ENCODE data around the gene KRTAP24-1. TPM values are rescaled to one million over a fixed set of nuclear protein-coding genes. Genes with fewer than 3 reads are reported as not detected.

Gene KRTAP24-1
- total and polyA plus RNA-seq, 9 of the 15 experiments (the other 6 are each of a cell fraction or from before 2014, with no cell fraction given), result not detected

- no TSS peak for BruUV-seq (replicated peaks)
- WGBS (ENCODE audit: insufficient coverage, low coverage, missing lambda C conversion rate), result 67% methylated on average over 1 of the region's 1 CpG
Observed at GRCh38 chr21:30232011-30232410, 50.7 kb downstream of the KRTAP24-1 start.

More at GRCh38 chr21:30232011-30232410, 50.7 kb downstream of the KRTAP24-1 start:
- no peak for ATAC-seq
- in situ Hi-C loops (cut with MboI) (no loop called here), intact Hi-C loops (cut with micrococcal nuclease) (no loop called here)
- no peak overlapping the region for H2AFZ ChIP-seq (ENCODE audit: low read depth, low read length)
- no peak overlapping the region for H3K27ac ChIP-seq (ENCODE audit: extremely low read depth, low read depth, low read length)
- no peak overlapping the region for H3K4me2 ChIP-seq (ENCODE audit: insufficient read depth, low read length)
- ChIA-PET CTCF (ENCODE audit: low intra/inter-chr PET ratio) (no interaction called here), POLR2A (no interaction called here)
- no peaks in the 10 kb centered on the region for H3K27me3 ChIP-seq (ENCODE audit: control insufficient read depth in 2 of 2, insufficient read depth in 2 of 2, low read length in 2 of 2)
- H3K4me1 ChIP-seq (replicated peaks in 1 of 2; ENCODE audit: control insufficient read depth in 2 of 2, insufficient read depth in 2 of 2, low read length in 2 of 2), result no peaks in the 10 kb centered on the region; a peak in 1 of 5 replicates
- H3K4me3 ChIP-seq, result no peak overlapping the region
- no peak for DNase-seq (ENCODE audit: extremely low read depth in 1 of 4, low spot score in 3 of 4)
- no peaks in the 10 kb centered on the region for H3K79me2 ChIP-seq (ENCODE audit: control insufficient read depth, insufficient read depth, low read length)
- H3K9me3 ChIP-seq (replicated peaks; ENCODE audit: control insufficient read depth, insufficient read depth, low read depth, low read length), result no peaks in the 10 kb centered on the region
- H3K9me1 ChIP-seq (ENCODE audit: control insufficient read depth, insufficient read depth, low read length), result no peaks in the 10 kb centered on the region
- no peaks in the 10 kb centered on the region for H4K20me1 ChIP-seq (replicated peaks; ENCODE audit: control insufficient read depth, insufficient read depth, low read length)
- no peaks in the 10 kb centered on the region for H3K36me3 ChIP-seq (ENCODE audit: control insufficient read depth, insufficient read depth, low read length)
- TF ChIP-seq ASH1L (IDR thresholded peaks at IDR 0.05; ENCODE audit: borderline replicate concordance, low read depth, partially characterized antibody), result no peak
- TF ChIP-seq FOXA3 (CRISPR knock-in tag; conservative IDR thresholded peaks at IDR 0.05 in 1 of 2, IDR thresholded peaks at IDR 0.05 in 1 of 2), result no peak
- TF ChIP-seq CBX2 (IDR thresholded peaks at IDR 0.05; ENCODE audit: insufficient read depth, low read length, poor library complexity, severe bottlenecking), result no peak
- no peak for TF ChIP-seq ZNF280A (IDR thresholded peaks at IDR 0.05; ENCODE audit: low read depth, partially characterized antibody)
- TF ChIP-seq NFE2L1 (tag; IDR thresholded peaks at IDR 0.05; ENCODE audit: borderline replicate concordance, low read depth), result no peak
- no peak for TF ChIP-seq ZNF217 (CRISPR knock-in tag; IDR thresholded peaks at IDR 0.05)
- TF ChIP-seq ZNF408 (CRISPR knock-in tag; IDR thresholded peaks at IDR 0.05; ENCODE audit: low read depth), result no peak
- TF ChIP-seq DIDO1 (tag; IDR thresholded peaks at IDR 0.05; ENCODE audit: low read depth), result no peak
- no peak for TF ChIP-seq WHSC1 (IDR thresholded peaks at IDR 0.05; ENCODE audit: low read length)
- TF ChIP-seq ILK (tag; IDR thresholded peaks at IDR 0.05; ENCODE audit: borderline replicate concordance, low read depth), result no peak
- no peak for TF ChIP-seq TCFL5 (CRISPR knock-in tag; conservative IDR thresholded peaks at IDR 0.05)
- H3K9ac ChIP-seq (ENCODE audit: insufficient read depth in 1 of 2, low read depth in 2 of 2, low read length in 2 of 2), result no peak overlapping the region
- FAIRE-seq, result no peak

Other genes with a start within 250 kb of the KRTAP24-1 start
Only the 7 nearest of the 16 such genes appear.
- gene CLDN8, start 66.9 kb downstream of the KRTAP24-1 start, total RNA-seq (2014; rRNA removed), result not detected in 2 replicates
- not detected in 2 replicates for gene CLDN8, start 66.9 kb downstream of the KRTAP24-1 start, total RNA-seq (2014; rRNA removed; fragmentation: Illumina TruSeq; extraction: Trizol)
- not detected in 2 replicates for gene CLDN8, start 66.9 kb downstream of the KRTAP24-1 start, total RNA-seq (2015; rRNA removed; fragmentation: Illumina TruSeq; extraction: Trizol)
- gene CLDN8, start 66.9 kb downstream of the KRTAP24-1 start, total RNA-seq (2021), result not detected in 2 replicates
- gene CLDN8, start 66.9 kb downstream of the KRTAP24-1 start, polyA plus RNA-seq (2011; rRNA removed), result not detected in 2 replicates
- gene CLDN8, start 66.9 kb downstream of the KRTAP24-1 start, polyA plus RNA-seq (2014; fragmentation: Illumina TruSeq; extraction: Trizol), result not detected in 2 replicates
- not detected for gene CLDN8, start 66.9 kb downstream of the KRTAP24-1 start, polyA plus RNA-seq (2014; fragmentation: Nextera tagmentation; extraction: Ambion mirVana)
- gene CLDN8, start 66.9 kb downstream of the KRTAP24-1 start, polyA plus RNA-seq (2014; rRNA removed), result not detected in 2 replicates
- not detected in 2 replicates for gene KRTAP25-1, start 6.6 kb upstream of the KRTAP24-1 start, total RNA-seq (2014; rRNA removed)
- not detected in 2 replicates for gene KRTAP25-1, start 6.6 kb upstream of the KRTAP24-1 start, total RNA-seq (2014; rRNA removed; fragmentation: Illumina TruSeq; extraction: Trizol)
- gene KRTAP25-1, start 6.6 kb upstream of the KRTAP24-1 start, total RNA-seq (2015; rRNA removed; fragmentation: Illumina TruSeq; extraction: Trizol), result not detected in 2 replicates
- gene KRTAP25-1, start 6.6 kb upstream of the KRTAP24-1 start, total RNA-seq (2021), result not detected in 2 replicates
- gene KRTAP25-1, start 6.6 kb upstream of the KRTAP24-1 start, polyA plus RNA-seq (2011; rRNA removed), result not detected in 2 replicates
- not detected in 2 replicates for gene KRTAP25-1, start 6.6 kb upstream of the KRTAP24-1 start, polyA plus RNA-seq (2014; fragmentation: Illumina TruSeq; extraction: Trizol)
- gene KRTAP25-1, start 6.6 kb upstream of the KRTAP24-1 start, polyA plus RNA-seq (2014; fragmentation: Nextera tagmentation; extraction: Ambion mirVana), result not detected
- not detected in 2 replicates for gene KRTAP25-1, start 6.6 kb upstream of the KRTAP24-1 start, polyA plus RNA-seq (2014; rRNA removed)
- gene KRTAP26-1, start 37.4 kb upstream of the KRTAP24-1 start, total RNA-seq (2014; rRNA removed), result not detected in 2 replicates
- gene KRTAP26-1, start 37.4 kb upstream of the KRTAP24-1 start, total RNA-seq (2014; rRNA removed; fragmentation: Illumina TruSeq; extraction: Trizol), result not detected in 2 replicates
- not detected in 2 replicates for gene KRTAP26-1, start 37.4 kb upstream of the KRTAP24-1 start, total RNA-seq (2015; rRNA removed; fragmentation: Illumina TruSeq; extraction: Trizol)
- gene KRTAP26-1, start 37.4 kb upstream of the KRTAP24-1 start, total RNA-seq (2021), result not detected in 2 replicates
- gene KRTAP26-1, start 37.4 kb upstream of the KRTAP24-1 start, polyA plus RNA-seq (2011; rRNA removed), result not detected in 2 replicates
- not detected in 2 replicates for gene KRTAP26-1, start 37.4 kb upstream of the KRTAP24-1 start, polyA plus RNA-seq (2014; fragmentation: Illumina TruSeq; extraction: Trizol)
- not detected for gene KRTAP26-1, start 37.4 kb upstream of the KRTAP24-1 start, polyA plus RNA-seq (2014; fragmentation: Nextera tagmentation; extraction: Ambion mirVana)
- gene KRTAP26-1, start 37.4 kb upstream of the KRTAP24-1 start, polyA plus RNA-seq (2014; rRNA removed), result not detected in 2 replicates
- not detected in 2 replicates for gene KRTAP27-1, start 54.7 kb upstream of the KRTAP24-1 start, total RNA-seq (2014; rRNA removed)
- gene KRTAP27-1, start 54.7 kb upstream of the KRTAP24-1 start, total RNA-seq (2014; rRNA removed; fragmentation: Illumina TruSeq; extraction: Trizol), result not detected in 2 replicates
- not detected in 2 replicates for gene KRTAP27-1, start 54.7 kb upstream of the KRTAP24-1 start, total RNA-seq (2015; rRNA removed; fragmentation: Illumina TruSeq; extraction: Trizol)
- gene KRTAP27-1, start 54.7 kb upstream of the KRTAP24-1 start, total RNA-seq (2021), result not detected in 2 replicates
- not detected in 2 replicates for gene KRTAP27-1, start 54.7 kb upstream of the KRTAP24-1 start, polyA plus RNA-seq (2011; rRNA removed)
- gene KRTAP27-1, start 54.7 kb upstream of the KRTAP24-1 start, polyA plus RNA-seq (2014; fragmentation: Illumina TruSeq; extraction: Trizol), result not detected in 2 replicates
- gene KRTAP27-1, start 54.7 kb upstream of the KRTAP24-1 start, polyA plus RNA-seq (2014; fragmentation: Nextera tagmentation; extraction: Ambion mirVana), result not detected
- not detected in 2 replicates for gene KRTAP27-1, start 54.7 kb upstream of the KRTAP24-1 start, polyA plus RNA-seq (2014; rRNA removed)
- not detected in 2 replicates for gene KRTAP23-1, start 65.7 kb upstream of the KRTAP24-1 start, total RNA-seq (2014; rRNA removed)
- not detected in 2 replicates for gene KRTAP23-1, start 65.7 kb upstream of the KRTAP24-1 start, total RNA-seq (2014; rRNA removed; fragmentation: Illumina TruSeq; extraction: Trizol)
- gene KRTAP23-1, start 65.7 kb upstream of the KRTAP24-1 start, total RNA-seq (2015; rRNA removed; fragmentation: Illumina TruSeq; extraction: Trizol), result not detected in 2 replicates
- not detected in 2 replicates for gene KRTAP23-1, start 65.7 kb upstream of the KRTAP24-1 start, total RNA-seq (2021)
- gene KRTAP23-1, start 65.7 kb upstream of the KRTAP24-1 start, polyA plus RNA-seq (2011; rRNA removed), result not detected in 2 replicates
- not detected in 2 replicates for gene KRTAP23-1, start 65.7 kb upstream of the KRTAP24-1 start, polyA plus RNA-seq (2014; fragmentation: Illumina TruSeq; extraction: Trizol)
- gene KRTAP23-1, start 65.7 kb upstream of the KRTAP24-1 start, polyA plus RNA-seq (2014; fragmentation: Nextera tagmentation; extraction: Ambion mirVana), result not detected
- not detected in 2 replicates for gene KRTAP23-1, start 65.7 kb upstream of the KRTAP24-1 start, polyA plus RNA-seq (2014; rRNA removed)
- not detected in 2 replicates for gene KRTAP13-2, start 89.3 kb upstream of the KRTAP24-1 start, total RNA-seq (2014; rRNA removed)
- not detected in 2 replicates for gene KRTAP13-2, start 89.3 kb upstream of the KRTAP24-1 start, total RNA-seq (2014; rRNA removed; fragmentation: Illumina TruSeq; extraction: Trizol)
- not detected in 2 replicates for gene KRTAP13-2, start 89.3 kb upstream of the KRTAP24-1 start, total RNA-seq (2015; rRNA removed; fragmentation: Illumina TruSeq; extraction: Trizol)
- not detected in 2 replicates for gene KRTAP13-2, start 89.3 kb upstream of the KRTAP24-1 start, total RNA-seq (2021)
- gene KRTAP13-2, start 89.3 kb upstream of the KRTAP24-1 start, polyA plus RNA-seq (2011; rRNA removed), result not detected in 2 replicates
- not detected in 2 replicates for gene KRTAP13-2, start 89.3 kb upstream of the KRTAP24-1 start, polyA plus RNA-seq (2014; fragmentation: Illumina TruSeq; extraction: Trizol)
- gene KRTAP13-2, start 89.3 kb upstream of the KRTAP24-1 start, polyA plus RNA-seq (2014; fragmentation: Nextera tagmentation; extraction: Ambion mirVana), result not detected
- gene KRTAP13-2, start 89.3 kb upstream of the KRTAP24-1 start, polyA plus RNA-seq (2014; rRNA removed), result not detected in 2 replicates
- not detected in 2 replicates for gene KRTAP13-1, start 113.1 kb upstream of the KRTAP24-1 start, total RNA-seq (2014; rRNA removed)
- gene KRTAP13-1, start 113.1 kb upstream of the KRTAP24-1 start, total RNA-seq (2014; rRNA removed; fragmentation: Illumina TruSeq; extraction: Trizol), result not detected in 2 replicates
- not detected in 2 replicates for gene KRTAP13-1, start 113.1 kb upstream of the KRTAP24-1 start, total RNA-seq (2015; rRNA removed; fragmentation: Illumina TruSeq; extraction: Trizol)
- gene KRTAP13-1, start 113.1 kb upstream of the KRTAP24-1 start, total RNA-seq (2021), result not detected in 2 replicates
- gene KRTAP13-1, start 113.1 kb upstream of the KRTAP24-1 start, polyA plus RNA-seq (2011; rRNA removed), result not detected in 2 replicates
- not detected in 2 replicates for gene KRTAP13-1, start 113.1 kb upstream of the KRTAP24-1 start, polyA plus RNA-seq (2014; fragmentation: Illumina TruSeq; extraction: Trizol)
- not detected for gene KRTAP13-1, start 113.1 kb upstream of the KRTAP24-1 start, polyA plus RNA-seq (2014; fragmentation: Nextera tagmentation; extraction: Ambion mirVana)
- gene KRTAP13-1, start 113.1 kb upstream of the KRTAP24-1 start, polyA plus RNA-seq (2014; rRNA removed), result not detected in 2 replicates

Data from K562 (cell line).